Endothelial cell of coronary artery (primary cell): ENCODE measurements around the gene TLR2. TPM values are rescaled to one million over a fixed set of nuclear protein-coding genes. Genes with fewer than 3 reads are reported as not detected.

ENCODE experiments used
- total RNA-seq: library from RNA; depleted of rRNA; stranded (reverse); fragments of >200 nt; gene quantifications from 2 replicates; pipeline ENCODE4 v1.2.3, GENCODE V29; 2014

TLR2 gene
- total RNA-seq = 1.2 TPM in 1 of 2 replicates, not detected in the other

GRCh38 chr4:153684182-153684970 is at the start of gene TLR2:
Gene TLR2 (plus strand): TSS chr4:153684280. CDS start chr4:153702908, 18,628 bp downstream.

Other genes starting within 250 kb of the TLR2 start
- 9.9 and 15.4 TPM in 2 replicates for gene TMEM131L, start 217.9 kb upstream of the TLR2 start, total RNA-seq
- not detected in 2 replicates for gene RNF175, start 75.7 kb downstream of the TLR2 start, total RNA-seq
- not detected in 2 replicates for gene SFRP2, start 104.8 kb downstream of the TLR2 start, total RNA-seq